Duodenal mucosa (tissue), 2 donors: Measurements from ENCODE around the gene ARFGAP3.

Experiments used
- H3K27ac ChIP-seq: one replicate; pipeline ENCODE4 v1.7.0; 2013; ENCODE audit warnings: low read depth, low read length
- H3K27me3 ChIP-seq, 2 donors: one replicate each; pipeline ENCODE4 v1.7.0; 2013; ENCODE audit warnings: low read length in 2 of 2, control low read depth in 1 of 2; ENCODE audit not compliant: insufficient read depth in 2 of 2, control insufficient read depth in 1 of 2
- H3K36me3 ChIP-seq, 2 donors: one replicate each; pipeline ENCODE4 v1.7.0; 2013; ENCODE audit warnings: low read length in 2 of 2, control low read depth in 1 of 2; ENCODE audit not compliant: insufficient read depth in 2 of 2, control insufficient read depth in 1 of 2
- H3K4me1 ChIP-seq, 2 donors: one replicate each; pipeline ENCODE4 v1.7.0; 2013; ENCODE audit warnings: low read length in 2 of 2, control low read depth in 1 of 2; ENCODE audit not compliant: insufficient read depth in 2 of 2, control insufficient read depth in 1 of 2
- H3K4me3 ChIP-seq, 2 donors: one replicate each; pipeline ENCODE4 v1.7.0; 2013; ENCODE audit warnings: low read length in 2 of 2, low read depth in 1 of 2
- H3K9ac ChIP-seq, 2 donors: one replicate each; pipeline ENCODE4 v1.7.0; 2013; ENCODE audit warnings: low read length in 2 of 2, low read depth in 1 of 2
- H3K9me3 ChIP-seq, 2 donors: one replicate each; pipeline ENCODE4 v1.7.0; 2013; ENCODE audit warnings: low read length in 2 of 2, control low read depth in 1 of 2; ENCODE audit not compliant: control insufficient read depth in 1 of 2

Gene ARFGAP3

GRCh38 chr22:42884616-42885375 lies 27.7 kb upstream of the ARFGAP3 start:
- Histone ChIP-seq H3K4me1 (peaks cover 19 to 29% of the 10 kb centered on the region in 2 donors), H3K36me3 (peaks cover 33 to 82% of the 10 kb centered on the region in 2 donors), H3K27ac (no peak overlapping the region), H3K9ac (no peak overlapping the region), H3K9me3 (no peaks in the 10 kb centered on the region), H3K27me3 (no peaks in the 10 kb centered on the region), H3K4me3 (no peak overlapping the region)

- Histone ChIP-seq H3K4me3 (no peak overlapping the region), H3K36me3 (peaks cover 40 to 89% of the 10 kb centered on the region in 2 donors), H3K27ac (no peak overlapping the region), H3K4me1 (peaks cover 19 to 28% of the 10 kb centered on the region in 2 donors), H3K9me3 (no peaks in the 10 kb centered on the region), H3K27me3 (no peaks in the 10 kb centered on the region), H3K9ac (no peak overlapping the region)
Measured at GRCh38 chr22:42883970-42884369, 26.9 kb upstream of the ARFGAP3 start.

- H3K4me3 ChIP-seq: no peak overlapping the region
- no peak overlapping the region for H3K27ac ChIP-seq
- no peak overlapping the region for H3K9ac ChIP-seq
- H3K4me1 ChIP-seq: peaks cover 12 to 20% of the 10 kb centered on the region in 2 donors
- H3K27me3 ChIP-seq: no peaks in the 10 kb centered on the region
- no peaks in the 10 kb centered on the region for H3K9me3 ChIP-seq
- H3K36me3 ChIP-seq: peaks cover 38 to 89% of the 10 kb centered on the region in 2 donors
Measured at GRCh38 chr22:42883121-42883520, 26.0 kb upstream of the ARFGAP3 start.

DNA sequence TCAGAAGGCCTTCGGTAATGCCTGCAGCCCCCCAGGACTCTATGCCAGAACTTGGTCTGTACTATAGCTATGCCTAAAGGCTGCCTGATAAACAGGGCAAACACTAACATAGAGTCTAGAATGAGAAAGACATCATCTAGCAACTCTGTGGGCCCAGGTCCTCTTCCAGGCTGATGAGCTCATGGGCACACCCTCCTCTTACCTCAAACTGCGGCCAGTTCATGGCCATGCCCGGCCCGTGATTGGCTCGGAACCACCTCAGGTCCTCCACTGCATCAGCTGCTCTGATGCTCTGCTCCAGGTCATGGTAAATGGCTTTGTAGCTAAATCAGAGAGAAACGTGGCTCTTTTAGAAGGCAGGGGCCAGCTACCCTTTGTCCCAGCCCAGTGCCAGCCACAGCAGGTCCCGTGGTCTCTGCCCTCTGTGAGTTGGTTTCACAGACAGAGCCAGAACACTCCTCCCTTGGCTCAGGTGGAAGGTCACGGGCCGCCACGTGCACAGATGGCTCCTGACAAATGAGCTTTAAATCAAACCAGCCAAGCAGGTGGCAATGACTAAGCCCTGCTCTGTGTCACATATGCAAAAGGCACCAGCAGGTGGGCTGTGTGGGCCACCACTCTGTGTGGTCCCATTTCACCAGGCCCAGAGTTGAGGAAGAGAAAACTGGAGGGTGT lies 25.0 kb upstream of the ARFGAP3 start:
- H3K9ac ChIP-seq: no peak overlapping the region
- H3K27ac ChIP-seq: no peak overlapping the region
- H3K4me3 ChIP-seq: no peak overlapping the region
- H3K9me3 ChIP-seq: no peaks in the 10 kb centered on the region
- H3K4me1 ChIP-seq: peaks cover 2 to 10% of the 10 kb centered on the region in 2 donors
- H3K36me3 ChIP-seq: peaks cover 40 to 94% of the 10 kb centered on the region in 2 donors
- H3K27me3 ChIP-seq: no peaks in the 10 kb centered on the region

GRCh38 chr22:42881298-42881697 lies 24.2 kb upstream of the ARFGAP3 start:
- no peak overlapping the region for H3K27ac ChIP-seq
- H3K9me3 ChIP-seq: no peaks in the 10 kb centered on the region
- no peak overlapping the region for H3K4me3 ChIP-seq
- peaks cover 40 to 98% of the 10 kb centered on the region in 2 donors for H3K36me3 ChIP-seq
- no peak overlapping the region for H3K9ac ChIP-seq
- H3K4me1 ChIP-seq: peaks cover 0 to 9% of the 10 kb centered on the region in 2 donors
- H3K27me3 ChIP-seq: no peaks in the 10 kb centered on the region

GRCh38 chr22:42880815-42881214 lies 23.7 kb upstream of the ARFGAP3 start:
- Histone ChIP-seq H3K9me3 (no peaks in the 10 kb centered on the region), H3K4me3 (no peak overlapping the region), H3K27me3 (no peaks in the 10 kb centered on the region), H3K27ac (no peak overlapping the region), H3K9ac (no peak overlapping the region), H3K4me1 (peaks cover 0 to 9% of the 10 kb centered on the region in 2 donors), H3K36me3 (peaks cover 40 to 98% of the 10 kb centered on the region in 2 donors)

DNA sequence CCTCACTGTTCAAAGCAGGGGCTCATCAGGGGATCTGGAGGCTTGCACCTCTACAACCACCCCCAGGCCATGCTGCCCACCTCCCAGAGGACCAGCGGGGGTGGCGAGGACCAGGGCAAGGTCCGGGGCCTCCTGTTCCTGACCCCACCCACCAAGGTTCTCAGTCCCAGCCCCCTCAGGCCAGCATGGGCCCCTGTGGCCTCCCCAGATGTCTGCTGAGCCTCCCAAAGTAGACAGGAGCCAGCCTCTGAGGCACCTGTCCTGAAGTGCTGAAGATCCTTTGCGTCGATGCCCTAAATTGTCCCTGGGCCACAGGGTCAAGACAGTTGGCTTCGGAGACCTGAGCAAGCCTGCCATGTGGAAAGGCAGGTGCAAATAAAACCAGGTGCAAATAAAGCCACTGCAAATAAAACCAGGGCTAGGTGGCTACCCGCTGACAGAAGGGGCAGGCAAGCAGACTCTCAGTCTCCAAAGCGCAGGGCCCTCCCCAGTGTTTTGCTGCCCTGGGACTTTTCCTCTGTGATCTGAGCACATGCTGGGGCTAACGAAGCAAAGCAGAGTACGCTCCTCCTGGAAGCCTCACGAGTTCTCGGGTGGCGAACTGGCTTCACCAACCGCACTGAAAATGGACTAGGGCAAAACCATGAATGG lies 22.4 kb upstream of the ARFGAP3 start:
- H3K9ac ChIP-seq: no peak overlapping the region
- no peaks in the 10 kb centered on the region for H3K9me3 ChIP-seq
- no peak overlapping the region for H3K27ac ChIP-seq
- no peaks in the 10 kb centered on the region for H3K27me3 ChIP-seq
- peaks cover 40 to 94% of the 10 kb centered on the region in 2 donors for H3K36me3 ChIP-seq
- peaks cover 0 to 9% of the 10 kb centered on the region in 2 donors for H3K4me1 ChIP-seq
- no peak overlapping the region for H3K4me3 ChIP-seq

- Histone ChIP-seq H3K27me3 (no peaks in the 10 kb centered on the region), H3K9me3 (no peaks in the 10 kb centered on the region), H3K4me3 (no peak overlapping the region), H3K4me1 (peaks cover 0 to 9% of the 10 kb centered on the region in 2 donors), H3K36me3 (peaks cover 40 to 93% of the 10 kb centered on the region in 2 donors), H3K9ac (no peak overlapping the region), H3K27ac (no peak overlapping the region)
Measured at GRCh38 chr22:42878561-42879305, 21.7 kb upstream of the ARFGAP3 start.

DNA sequence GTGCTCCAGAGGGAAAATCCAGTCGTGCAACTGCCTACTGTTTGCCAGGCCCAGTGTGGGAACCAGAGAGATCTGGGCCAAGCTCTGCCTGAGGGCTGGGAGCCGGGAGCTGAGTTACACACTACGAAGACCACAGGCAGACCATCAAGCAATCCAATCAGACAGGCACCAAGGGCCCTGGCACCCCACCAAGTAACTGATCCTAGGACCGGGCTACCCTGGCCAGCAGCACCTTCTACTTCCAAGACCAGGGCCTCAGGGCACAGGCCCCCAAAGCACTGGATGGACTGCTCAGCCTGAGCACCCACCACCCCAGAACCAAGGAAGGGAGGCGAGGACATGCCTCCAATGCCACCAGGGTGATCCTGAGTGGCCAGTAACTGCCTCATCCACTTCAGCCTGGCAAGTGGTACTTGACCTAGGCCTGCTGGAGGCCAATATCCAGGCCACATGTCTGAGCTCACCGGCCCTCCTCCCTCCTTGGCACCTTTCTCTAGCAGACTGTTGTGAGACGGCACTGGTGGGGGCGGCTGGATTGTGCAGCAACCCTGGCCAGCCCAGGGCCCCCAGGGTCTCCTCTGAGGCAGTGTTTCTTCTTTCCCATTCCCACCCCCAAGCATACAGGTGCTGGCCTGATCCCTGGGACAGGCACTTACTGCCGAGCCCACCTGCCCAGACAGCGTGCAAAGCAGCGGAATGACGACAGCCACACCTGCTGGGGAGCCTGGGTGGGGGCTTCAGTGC lies 20.7 kb upstream of the ARFGAP3 start:
- Histone ChIP-seq H3K9ac (no peak overlapping the region), H3K36me3 (peaks cover 41 to 92% of the 10 kb centered on the region in 2 donors)

More for the DNA sequence above, 20.7 kb upstream of the ARFGAP3 start:
- no peak overlapping the region for H3K4me3 ChIP-seq
- H3K9me3 ChIP-seq: no peaks in the 10 kb centered on the region
- peaks cover 0 to 9% of the 10 kb centered on the region in 2 donors for H3K4me1 ChIP-seq
- no peak overlapping the region for H3K27ac ChIP-seq
- no peaks in the 10 kb centered on the region for H3K27me3 ChIP-seq
